GM21528 (cell line): ENCODE results near the gene MYO7A.

Source experiments
- ATAC-seq: cut with Tn5 transposase; IDR thresholded peaks from one replicate; pipeline ENCODE4 v1.9.1; 2021; ENCODE audit warnings: mild to moderate bottlenecking, moderate library complexity; ENCODE audit not compliant: unreplicated experiment, low FRiP score

Gene MYO7A

GRCh38 chr11:77195071-77195755 lies 67.2 kb downstream of the MYO7A start:
- no peak for ATAC-seq

- ATAC-seq, result no peak
Observed at GRCh38 chr11:77196961-77197360, 68.9 kb downstream of the MYO7A start.

GRCh38 chr11:77197626-77198320 lies 69.7 kb downstream of the MYO7A start:
- ATAC-seq, result no peak

GRCh38 chr11:77198440-77198849 lies 70.4 kb downstream of the MYO7A start:
- no peak for ATAC-seq

- ATAC-seq, result no peak
Observed at GRCh38 chr11:77199137-77199745, 71.2 kb downstream of the MYO7A start.

GRCh38 chr11:77200351-77201268 lies 72.6 kb downstream of the MYO7A start:
- ATAC-seq, result no peak

GRCh38 chr11:77201370-77201769 lies 73.3 kb downstream of the MYO7A start:
- ATAC-seq, result no peak

- no peak for ATAC-seq
Observed at GRCh38 chr11:77201991-77202841, 74.2 kb downstream of the MYO7A start.

- no peak for ATAC-seq
Observed at GRCh38 chr11:77202941-77203900, 75.2 kb downstream of the MYO7A start.

GRCh38 chr11:77203901-77204753 lies 76.1 kb downstream of the MYO7A start:
- ATAC-seq, result no peak

- no peak for ATAC-seq
Observed at GRCh38 chr11:77204754-77205466, 76.9 kb downstream of the MYO7A start.

- no peak for ATAC-seq
Observed at GRCh38 chr11:77205467-77206263, 77.6 kb downstream of the MYO7A start.

- ATAC-seq, result no peak
Observed at GRCh38 chr11:77206264-77207018, 78.4 kb downstream of the MYO7A start.

- ATAC-seq, result no peak
Observed at GRCh38 chr11:77207019-77207485, 79.0 kb downstream of the MYO7A start.

- no peak for ATAC-seq
Observed at GRCh38 chr11:77207618-77208313, 79.7 kb downstream of the MYO7A start.
